ENCODE measurements around the gene TRIM16. TPM values are rescaled to one million over a fixed set of nuclear protein-coding genes. Genes with fewer than 3 reads are reported as not detected.
"Not testable (repeated sequence)": the region's sequence is repeated elsewhere in the genome, so short reads cannot be mapped to it uniquely, and the experiment has no call there.

The TRIM16 gene
- total RNA-seq, 1 donor from 2014 or later = 16.7 TPM

GRCh38 chr17:15652960-15653359 lies 31.2 kb downstream of the TRIM16 start:
- peaks cover 46% of the 10 kb centered on the region for H3K4me1 Mint-ChIP-seq (ENCODE audit: low read depth)
- H3K4me3 Mint-ChIP-seq = no peak overlapping the region
- no peak overlapping the region for H3K27ac Mint-ChIP-seq
- DNase-seq (ENCODE audit: low spot score) = no peak
- no peaks in the 10 kb centered on the region for H3K27me3 Mint-ChIP-seq (ENCODE audit: insufficient read depth)
- intact Hi-C loops (cut with micrococcal nuclease) = no loop called here
- no peaks in the 10 kb centered on the region for H3K9me3 Mint-ChIP-seq
- H3K36me3 Mint-ChIP-seq (ENCODE audit: low read depth) = peaks cover 16% of the 10 kb centered on the region

DNA sequence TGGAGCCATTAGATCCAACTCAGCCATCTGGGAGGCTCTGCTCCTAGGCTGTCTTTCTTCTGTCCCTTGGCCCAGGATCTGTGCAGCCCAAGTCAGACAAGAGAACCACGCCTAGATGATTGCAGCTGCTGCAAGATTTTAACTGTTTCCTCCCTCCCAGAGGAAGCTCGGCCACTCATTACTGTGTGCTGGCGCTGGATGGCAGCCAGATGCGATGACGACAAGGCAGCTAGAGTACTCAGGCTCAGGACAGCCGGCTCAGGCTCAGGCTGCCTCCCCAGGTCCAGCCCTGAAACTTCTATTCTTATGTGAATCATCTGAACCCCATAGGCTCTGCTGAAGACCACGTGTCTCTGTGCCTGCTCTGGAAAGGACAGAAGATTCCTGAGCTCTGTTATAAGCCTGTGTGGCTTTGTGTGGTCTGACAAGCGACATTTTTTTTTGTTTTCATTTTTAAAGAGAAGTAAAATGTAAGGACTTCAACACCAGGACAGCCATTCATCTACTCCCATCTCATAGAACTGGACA lies 32.5 kb downstream of the TRIM16 start:
- Mint-ChIP-seq H3K27ac (peak overlapping the region; percentile 75), H3K9me3 (no peaks in the 10 kb centered on the region), H3K27me3 (ENCODE audit: insufficient read depth) (no peaks in the 10 kb centered on the region), H3K4me3 (peak overlapping the region; percentile 85), H3K4me1 (ENCODE audit: low read depth) (peaks cover 46% of the 10 kb centered on the region), H3K36me3 (ENCODE audit: low read depth) (peaks cover 14% of the 10 kb centered on the region)
- peak; percentile 41 for DNase-seq (ENCODE audit: low spot score)
- intact Hi-C loops (cut with micrococcal nuclease) = no loop called here

DNA sequence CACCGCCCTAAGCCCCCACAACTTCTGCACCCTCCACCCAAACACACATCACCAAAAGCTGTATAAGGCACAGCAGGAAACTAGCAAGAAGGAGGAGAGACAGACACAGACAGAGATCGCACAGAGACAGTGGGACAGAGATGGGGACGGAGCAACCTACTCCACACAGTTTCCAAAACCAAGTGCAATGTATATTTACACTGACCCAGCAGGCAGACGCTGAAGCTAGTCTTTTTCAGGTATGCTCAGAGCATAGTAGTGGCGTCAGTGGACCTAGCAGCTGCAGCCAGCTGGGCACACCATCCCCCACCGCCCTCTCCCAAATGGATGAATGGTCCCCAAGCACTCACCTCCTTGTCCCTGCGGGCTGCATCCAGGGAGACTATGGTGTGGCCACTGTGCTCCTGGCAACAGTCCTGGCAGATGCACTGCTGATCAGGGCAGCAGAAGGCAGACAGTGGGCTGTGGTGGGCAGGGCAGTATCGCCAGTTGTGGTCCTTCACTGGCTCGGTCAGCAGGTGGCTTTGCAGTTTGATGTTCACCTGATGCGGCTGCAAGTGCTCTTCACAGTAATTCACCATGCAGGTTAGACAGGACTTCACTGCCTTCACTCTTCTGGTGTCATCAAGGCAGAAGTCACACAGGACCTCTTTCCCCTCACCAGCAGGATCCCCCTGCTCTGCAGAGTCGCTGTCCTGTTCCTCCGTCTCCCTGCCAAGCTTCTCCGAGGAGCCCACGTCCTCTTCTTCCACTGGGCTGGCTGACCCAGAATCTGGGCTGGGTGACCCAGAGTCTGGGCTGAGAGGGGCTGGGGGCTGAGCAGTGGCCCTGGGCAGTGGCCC lies 33.1 kb downstream of the TRIM16 start:
- intact Hi-C loops (cut with micrococcal nuclease) = no loop called here
- no peaks in the 10 kb centered on the region for H3K27me3 Mint-ChIP-seq (ENCODE audit: insufficient read depth)
- H3K9me3 Mint-ChIP-seq = no peaks in the 10 kb centered on the region
- peak overlapping the region; percentile 79 for H3K27ac Mint-ChIP-seq
- no peak for DNase-seq (ENCODE audit: low spot score)
- peak overlapping the region; percentile 85 for H3K4me3 Mint-ChIP-seq
- peaks cover 48% of the 10 kb centered on the region for H3K4me1 Mint-ChIP-seq (ENCODE audit: low read depth)
- H3K36me3 Mint-ChIP-seq (ENCODE audit: low read depth) = peaks cover 9% of the 10 kb centered on the region

DNA sequence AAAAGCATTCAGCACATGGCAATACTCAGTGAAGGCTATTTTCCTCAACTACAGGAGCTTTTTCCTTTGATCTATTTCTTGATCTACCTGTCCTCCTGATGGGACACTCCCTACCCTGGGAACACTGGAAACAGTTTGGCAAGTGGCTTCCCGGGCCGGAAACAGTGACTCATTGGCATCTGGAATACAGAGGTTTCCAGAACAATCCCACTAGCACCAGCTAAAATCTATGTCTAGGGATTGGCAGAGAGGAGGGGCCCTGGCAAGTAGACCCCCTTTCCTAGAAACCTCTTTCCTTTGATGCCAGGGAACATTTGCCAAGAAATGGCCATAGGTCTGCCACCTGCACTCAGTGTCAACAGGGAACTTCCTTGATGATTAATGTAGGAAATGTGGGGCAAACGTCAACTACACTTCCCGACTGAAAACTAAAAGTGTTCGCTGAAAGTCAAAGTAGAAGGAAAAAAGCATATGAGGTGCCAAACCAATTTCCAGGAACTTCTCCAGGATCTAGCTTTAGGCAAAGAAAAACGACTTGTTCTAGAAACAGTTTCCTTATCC lies 34.2 kb downstream of the TRIM16 start:
- H3K27ac Mint-ChIP-seq = peak overlapping the region; percentile 53
- no peak for DNase-seq (ENCODE audit: low spot score)
- H3K4me3 Mint-ChIP-seq = peak overlapping the region; percentile 85
- peaks cover 9% of the 10 kb centered on the region for H3K36me3 Mint-ChIP-seq (ENCODE audit: low read depth)
- H3K27me3 Mint-ChIP-seq (ENCODE audit: insufficient read depth) = no peaks in the 10 kb centered on the region
- H3K9me3 Mint-ChIP-seq = no peaks in the 10 kb centered on the region
- peaks cover 58% of the 10 kb centered on the region for H3K4me1 Mint-ChIP-seq (ENCODE audit: low read depth)
- intact Hi-C loops (cut with micrococcal nuclease) = no loop called here

GRCh38 chr17:15648386-15648785 lies 35.7 kb downstream of the TRIM16 start:
- peaks cover 6% of the 10 kb centered on the region for H3K36me3 Mint-ChIP-seq (ENCODE audit: low read depth)
- no peaks in the 10 kb centered on the region for H3K27me3 Mint-ChIP-seq (ENCODE audit: insufficient read depth)
- DNase-seq (ENCODE audit: low spot score) = no peak
- H3K9me3 Mint-ChIP-seq = no peaks in the 10 kb centered on the region
- peak overlapping the region; percentile 83 for H3K27ac Mint-ChIP-seq
- peak overlapping the region; percentile 85 for H3K4me3 Mint-ChIP-seq
- peaks cover 58% of the 10 kb centered on the region for H3K4me1 Mint-ChIP-seq (ENCODE audit: low read depth)
- intact Hi-C loops (cut with micrococcal nuclease) = no loop called here

DNA sequence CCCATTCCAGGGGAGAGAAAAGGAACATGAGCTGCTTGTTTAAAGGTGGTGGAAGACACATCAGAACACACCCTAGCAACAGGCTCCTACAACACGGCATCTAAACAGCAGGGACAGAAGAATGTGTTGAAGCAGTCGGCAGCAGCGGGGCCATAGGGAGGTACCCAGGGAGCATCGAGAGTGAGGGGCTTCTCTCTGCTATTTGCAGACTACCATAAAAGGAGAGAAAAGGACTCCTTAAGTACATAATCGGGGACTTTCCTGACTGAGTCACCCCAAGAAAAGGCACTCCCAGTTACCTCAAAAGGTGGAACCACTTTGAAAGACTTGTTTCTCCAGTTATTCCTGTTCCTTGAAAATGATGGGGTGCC lies 38.2 kb downstream of the TRIM16 start:
- H3K27ac Mint-ChIP-seq = peak overlapping the region; percentile 85
- intact Hi-C loops (cut with micrococcal nuclease); DNase-seq (ENCODE audit: low spot score); H3K9me3 Mint-ChIP-seq; H3K36me3 Mint-ChIP-seq (ENCODE audit: low read depth); H3K27me3 Mint-ChIP-seq (ENCODE audit: insufficient read depth): not testable (repeated sequence)
- peak overlapping the region; percentile 13 for H3K4me3 Mint-ChIP-seq
- peaks cover 47% of the 10 kb centered on the region for H3K4me1 Mint-ChIP-seq (ENCODE audit: low read depth)

GRCh38 chr17:15645099-15645941 lies 38.8 kb downstream of the TRIM16 start:
- H3K9me3 Mint-ChIP-seq; intact Hi-C loops (cut with micrococcal nuclease); H3K36me3 Mint-ChIP-seq (ENCODE audit: low read depth); H3K27me3 Mint-ChIP-seq (ENCODE audit: insufficient read depth); DNase-seq (ENCODE audit: low spot score): not testable (repeated sequence)
- H3K4me1 Mint-ChIP-seq (ENCODE audit: low read depth) = peaks cover 41% of the 10 kb centered on the region
- H3K27ac Mint-ChIP-seq = peak overlapping the region; percentile 85
- peak overlapping the region; percentile 13 for H3K4me3 Mint-ChIP-seq

GRCh38 chr17:15642505-15643251 lies 41.4 kb downstream of the TRIM16 start:
- H3K27me3 Mint-ChIP-seq (ENCODE audit: insufficient read depth); H3K36me3 Mint-ChIP-seq (ENCODE audit: low read depth); H3K27ac Mint-ChIP-seq; intact Hi-C loops (cut with micrococcal nuclease); H3K4me3 Mint-ChIP-seq; H3K9me3 Mint-ChIP-seq; DNase-seq (ENCODE audit: low spot score): not testable (repeated sequence)
- peaks cover 15% of the 10 kb centered on the region for H3K4me1 Mint-ChIP-seq (ENCODE audit: low read depth)

DNA sequence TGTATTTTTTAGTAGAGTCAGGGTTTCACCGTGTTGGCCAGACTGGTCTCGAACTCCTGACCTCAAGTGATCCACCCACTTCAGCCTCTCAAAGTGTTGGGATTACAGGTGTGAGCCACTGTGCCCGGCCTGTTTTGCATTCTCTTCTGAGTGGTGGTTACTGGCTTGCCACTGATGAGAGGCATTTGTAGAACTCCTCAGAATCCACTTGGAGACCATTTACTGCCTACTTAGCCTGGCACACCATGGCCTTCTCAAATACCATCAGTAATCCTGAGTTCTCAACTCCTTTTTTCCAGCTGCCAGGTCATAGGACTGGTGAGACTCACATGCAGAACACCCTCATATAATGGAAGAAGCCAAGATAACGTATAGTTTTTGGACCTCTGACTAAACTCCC lies 42.1 kb downstream of the TRIM16 start:
- H3K4me3 Mint-ChIP-seq; H3K9me3 Mint-ChIP-seq; H3K27me3 Mint-ChIP-seq (ENCODE audit: insufficient read depth); intact Hi-C loops (cut with micrococcal nuclease); H3K27ac Mint-ChIP-seq; H3K36me3 Mint-ChIP-seq (ENCODE audit: low read depth); DNase-seq (ENCODE audit: low spot score): not testable (repeated sequence)
- H3K4me1 Mint-ChIP-seq (ENCODE audit: low read depth) = peaks cover 12% of the 10 kb centered on the region

DNA sequence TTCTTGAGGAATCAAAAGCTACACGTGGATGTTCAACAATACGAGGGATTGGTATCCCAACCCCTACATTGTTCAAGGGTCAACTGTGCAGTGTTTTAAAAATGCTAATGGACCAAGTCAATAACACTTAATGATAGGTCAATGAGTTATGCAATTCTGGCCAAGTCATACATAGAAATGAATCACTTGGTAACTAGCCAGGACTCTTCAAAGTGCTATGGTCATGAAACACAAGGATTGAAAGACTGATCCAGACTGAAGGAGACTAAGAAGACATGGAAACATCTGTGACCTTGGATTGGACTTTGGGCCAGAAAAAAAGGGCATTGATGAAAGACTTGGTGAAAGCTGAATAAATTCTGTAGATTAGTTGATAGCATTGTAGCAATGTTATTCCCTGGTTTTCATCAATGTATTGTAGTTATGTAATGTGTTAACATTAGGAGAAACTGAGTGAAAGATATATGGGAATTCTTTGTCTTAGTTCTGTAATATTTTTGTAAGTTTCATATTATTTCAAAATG lies 53.1 kb downstream of the TRIM16 start:
- H3K4me1 Mint-ChIP-seq (ENCODE audit: low read depth); H3K9me3 Mint-ChIP-seq; H3K4me3 Mint-ChIP-seq; H3K27me3 Mint-ChIP-seq (ENCODE audit: insufficient read depth); H3K27ac Mint-ChIP-seq; intact Hi-C loops (cut with micrococcal nuclease); DNase-seq (ENCODE audit: low spot score): not testable (repeated sequence)
- peaks cover 19% of the 10 kb centered on the region for H3K36me3 Mint-ChIP-seq (ENCODE audit: low read depth)

- peaks cover 19% of the 10 kb centered on the region for H3K36me3 Mint-ChIP-seq (ENCODE audit: low read depth)
- intact Hi-C loops (cut with micrococcal nuclease); H3K9me3 Mint-ChIP-seq; H3K27me3 Mint-ChIP-seq (ENCODE audit: insufficient read depth); DNase-seq (ENCODE audit: low spot score); H3K27ac Mint-ChIP-seq; H3K4me1 Mint-ChIP-seq (ENCODE audit: low read depth); H3K4me3 Mint-ChIP-seq: not testable (repeated sequence)
Measured at GRCh38 chr17:15629991-15630390, 54.1 kb downstream of the TRIM16 start.

GRCh38 chr17:15623661-15624209 lies 60.4 kb downstream of the TRIM16 start:
- H3K4me3 Mint-ChIP-seq; H3K27ac Mint-ChIP-seq; H3K9me3 Mint-ChIP-seq; intact Hi-C loops (cut with micrococcal nuclease); H3K27me3 Mint-ChIP-seq (ENCODE audit: insufficient read depth); H3K36me3 Mint-ChIP-seq (ENCODE audit: low read depth); DNase-seq (ENCODE audit: low spot score); H3K4me1 Mint-ChIP-seq (ENCODE audit: low read depth): not testable (repeated sequence)
